HepG2 (cell line): ENCODE measurements around the gene CDC42BPG. TPM values are rescaled to one million over a fixed set of nuclear protein-coding genes. Genes with fewer than 3 reads are reported as not detected.

Experiments used
- DBP ChIP-seq: sonication (generic); formaldehyde crosslinking; IDR thresholded peaks from 2 replicates; pipeline ENCODE4 v1.4.0; 2020; ENCODE audit warnings: missing genetic modification reagents; ENCODE audit errors: not compliant biosample characterization
- DMTF1 ChIP-seq: sonication (generic); formaldehyde crosslinking; IDR thresholded peaks from 2 replicates; pipeline ENCODE4 v1.4.0; 2020; ENCODE audit warnings: mild to moderate bottlenecking, missing genetic modification reagents
- ELF1 ChIP-seq: sonication (generic); formaldehyde crosslinking; IDR thresholded peaks from 2 replicates; pipeline ENCODE4 v1.4.0; 2020; ENCODE audit warnings: missing genetic modification reagents
- HMG20B ChIP-seq: conservative IDR thresholded peaks from 2 replicates; pipeline ENCODE4 v1.6.1; 2016; ENCODE audit warnings: missing genetic modification reagents, missing compliant biosample characterization
- KDM4B ChIP-seq: sonication (generic); formaldehyde crosslinking; IDR thresholded peaks from 2 replicates; pipeline ENCODE4 v1.4.0; 2020; ENCODE audit warnings: missing genetic modification reagents
- MEIS2 ChIP-seq: sonication (generic); formaldehyde crosslinking; IDR thresholded peaks from 2 replicates; pipeline ENCODE4 v1.9.0; 2021; ENCODE audit warnings: mild to moderate bottlenecking, missing genetic modification reagents
- MTA3 ChIP-seq: sonication (generic); formaldehyde crosslinking; IDR thresholded peaks from 2 replicates; pipeline ENCODE4 v1.4.0; 2020; ENCODE audit warnings: missing genetic modification reagents
- NFKBIZ ChIP-seq: IDR thresholded peaks from 2 replicates; pipeline ENCODE4 v1.6.1; 2018; ENCODE audit warnings: missing genetic modification reagents, missing compliant biosample characterization
- PAXIP1 ChIP-seq: sonication (generic); formaldehyde crosslinking; conservative IDR thresholded peaks from 2 replicates; pipeline ENCODE4 v1.4.0; 2020; ENCODE audit warnings: mild to moderate bottlenecking, missing genetic modification reagents, moderate library complexity
- PITX1 ChIP-seq: sonication (generic); formaldehyde crosslinking; IDR thresholded peaks from 2 replicates; pipeline ENCODE4 v1.5.1; 2020; ENCODE audit warnings: mild to moderate bottlenecking, missing genetic modification reagents
- PRDM10 ChIP-seq: sonication (generic); formaldehyde crosslinking; IDR thresholded peaks from 2 replicates; pipeline ENCODE4 v1.4.0; 2020; ENCODE audit warnings: low read depth, missing genetic modification reagents
- SUZ12 ChIP-seq: fragments of 150-350 bp; IDR thresholded peaks from 2 replicates; pipeline ENCODE4 v1.6.1; 2014; ENCODE audit warnings: low read depth, low read length
- TAF1 ChIP-seq: sonication (generic); formaldehyde crosslinking; IDR thresholded peaks from 2 replicates; pipeline ENCODE4 v1.4.0; 2020; ENCODE audit warnings: missing genetic modification reagents
- TBX3 ChIP-seq: fragments of 450-650 bp; IDR thresholded peaks from 2 replicates; pipeline ENCODE4 v1.6.1; 2017; ENCODE audit warnings: antibody characterized with exemption, mild to moderate bottlenecking, inconsistent platforms, borderline replicate concordance
- TFDP2 ChIP-seq: sonication (generic); formaldehyde crosslinking; IDR thresholded peaks from 2 replicates; pipeline ENCODE4 v1.4.0; 2020; ENCODE audit warnings: missing genetic modification reagents
- ZFP1 ChIP-seq: IDR thresholded peaks from 2 replicates; pipeline ENCODE4 v1.6.1; 2016
- ZFP62 ChIP-seq: sonication (generic); formaldehyde crosslinking; IDR thresholded peaks from 2 replicates; pipeline ENCODE4 v1.4.0; 2020; ENCODE audit warnings: missing genetic modification reagents
- ZNF720 ChIP-seq: sonication (generic); formaldehyde crosslinking; IDR thresholded peaks from 2 replicates; pipeline ENCODE4 v1.4.0; 2020; ENCODE audit warnings: missing genetic modification reagents
- ZNF746 ChIP-seq: sonication (generic); formaldehyde crosslinking; IDR thresholded peaks from 2 replicates; pipeline ENCODE4 v1.8.0; 2022; ENCODE audit warnings: mild to moderate bottlenecking, missing genetic modification reagents
- polyA plus RNA-seq, 8 experiments: library from polyadenylated mRNA; depleted of rRNA in 3 of 8; stranded (reverse) in 7 of 8; unstranded in 1 of 8; fragments of >200 nt; fragmentation: Illumina TruSeq in 4 of 8; extraction: Trizol in 4 of 8; gene quantifications; 2 replicates each; pipeline versions ENCODE4 v1.2.1 to v1.2.3, GENCODE V29; 2011 to 2016; ENCODE audit warnings: low read depth in 4 of 8, missing spikeins in 1 of 8, mixed read lengths in 1 of 8; ENCODE audit not compliant: insufficient read depth in 1 of 8
- total RNA-seq, 5 experiments: library from RNA; depleted of rRNA; stranded (reverse); fragments of >200 nt; fragmentation: Illumina TruSeq; extraction: Trizol; gene quantifications; 2 replicates each; pipeline ENCODE4 v1.2.3, GENCODE V29; 2016; ENCODE audit warnings: low read depth in 1 of 5

CDC42BPG gene
- total and polyA plus RNA-seq, 2 of the 13 experiments (the other 11 are each of a cell fraction or from before 2014, with no cell fraction given), result 0.55 to 1.4 TPM

- no peak for TF ChIP-seq DMTF1
- peak; percentile 82 for TF ChIP-seq PRDM10 (CRISPR knock-in tag)
- TF ChIP-seq NFKBIZ (CRISPR knock-in tag), result no peak
- TF ChIP-seq TAF1 (CRISPR knock-in tag), result peak; percentile 57; the same call in 1 of the 2 replicates
- TF ChIP-seq ZNF720 (CRISPR knock-in tag), result no peak
- TF ChIP-seq ZNF746, result peak; percentile 75; the same call in 1 of the 2 replicates
- TF ChIP-seq ZFP62 (CRISPR knock-in tag), result 0 out of 2 replicates have a peak, but pooled peaks have one; percentile 57
- TF ChIP-seq PAXIP1 (CRISPR knock-in tag), result peak; percentile 40
- peak; percentile 83 for TF ChIP-seq TFDP2 (CRISPR knock-in tag)
- TF ChIP-seq PITX1 (CRISPR knock-in tag), result peak; percentile 34; the same call in 1 of the 2 replicates
- TF ChIP-seq KDM4B (CRISPR knock-in tag), result no peak
- no peak for TF ChIP-seq HMG20B (CRISPR knock-in tag)
- TF ChIP-seq DBP (CRISPR knock-in tag), result no peak
- TF ChIP-seq ELF1 (CRISPR knock-in tag), result peak; percentile 96
- peak; percentile 69; the same call in 1 of the 2 replicates for TF ChIP-seq MEIS2 (CRISPR knock-in tag)
- no peak for TF ChIP-seq MTA3 (CRISPR knock-in tag)
- TF ChIP-seq ZFP1, result peak; percentile 30; the same call in 1 of the 2 replicates
- peak; percentile 19; the same call in 1 of the 2 replicates for TF ChIP-seq TBX3
- peak; percentile 61 for TF ChIP-seq SUZ12
Observed at GRCh38 chr11:64810271-64810890, 34.1 kb downstream of the CDC42BPG start, which contains the start of gene MEN1 (continued).
